Activated T-cell treated with anti-CD3 and anti-CD28 coated beads, Interleukin-2, amount 50 U/mL, for 72 hours (primary cell): ENCODE results near the gene UGT1A9. TPM values are rescaled to one million over a fixed set of nuclear protein-coding genes. Genes with fewer than 3 reads are reported as not detected.

Source experiments
- ATAC-seq, 2 donors: fragments of 150-1000 bp; cut with Tn5 transposase; replicated peaks in 1 of 2; 2 replicates each; pipeline ENCODE4 v1.10.0; 2021; ENCODE audit warnings: moderate library complexity in 2 of 2, mild to moderate bottlenecking in 1 of 2
- DNase-seq, 2 donors: peaks; one replicate each; pipeline ENCODE4 v3.0.0; 2021 to 2022; ENCODE audit warnings: mixed read lengths in 1 of 2
- H3K27ac Mint-ChIP-seq: one replicate; pipeline ENCODE4 v1.8.0; 2022; ENCODE audit warnings: mild to moderate bottlenecking, moderate library complexity, mixed read lengths
- H3K27me3 Mint-ChIP-seq: one replicate; pipeline ENCODE4 v1.8.0; 2022; ENCODE audit warnings: low read depth, mixed read lengths
- H3K36me3 Mint-ChIP-seq, 2 donors: one replicate each; pipeline ENCODE4 v1.8.0; 2022; ENCODE audit warnings: mixed read lengths in 2 of 2, mild to moderate bottlenecking in 1 of 2; ENCODE audit not compliant: insufficient read depth in 2 of 2
- H3K4me1 Mint-ChIP-seq: one replicate; pipeline ENCODE4 v1.8.0; 2022; ENCODE audit warnings: low read depth, mixed read lengths
- H3K4me3 Mint-ChIP-seq, 2 donors: one replicate each; pipeline ENCODE4 v1.8.0; 2022; ENCODE audit warnings: mild to moderate bottlenecking in 2 of 2, mixed read lengths in 2 of 2, moderate library complexity in 2 of 2
- H3K9me3 Mint-ChIP-seq, 2 donors: one replicate each; pipeline ENCODE4 v1.8.0; 2022; ENCODE audit warnings: mixed read lengths in 2 of 2
- total RNA-seq, 2 donors: library from RNA; stranded (reverse); gene quantifications; one replicate each; pipeline ENCODE4 v1.2.3, GENCODE V29; 2022

Gene UGT1A9
- total RNA-seq, 2 donors from 2014 or later: not detected

DNA sequence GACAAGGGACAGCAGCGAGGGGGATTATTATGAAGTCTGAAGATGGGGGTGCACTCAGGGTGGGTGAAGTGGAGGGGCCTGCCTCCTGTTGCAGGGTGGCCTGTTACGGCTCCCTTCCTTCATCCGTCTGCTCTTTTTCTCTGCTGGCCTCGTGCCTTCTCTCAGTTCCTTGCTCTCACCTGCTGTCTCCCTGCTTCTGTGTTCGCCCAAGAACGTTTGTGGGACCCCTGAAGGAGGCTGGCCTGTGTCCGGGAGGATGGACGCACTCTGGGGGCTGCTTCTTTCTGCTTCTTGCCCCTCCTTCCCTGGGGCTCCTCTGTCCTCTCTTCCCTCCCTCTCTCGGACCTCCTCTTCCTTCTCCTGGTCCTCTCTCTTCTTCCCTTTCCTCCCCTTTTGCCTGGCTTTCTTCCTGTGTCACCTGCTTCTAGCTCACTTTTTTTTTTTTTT is 120.2 kb downstream of the UGT1A9 start:
- Mint-ChIP-seq H3K27ac (no peak overlapping the region), H3K27me3 (no peaks in the 10 kb centered on the region), H3K4me3 (no peak overlapping the region), H3K36me3 (no peaks in the 10 kb centered on the region), H3K4me1 (no peaks in the 10 kb centered on the region), H3K9me3 (no peaks in the 10 kb centered on the region)
- ATAC-seq: no peak
- no peak for DNase-seq

DNA sequence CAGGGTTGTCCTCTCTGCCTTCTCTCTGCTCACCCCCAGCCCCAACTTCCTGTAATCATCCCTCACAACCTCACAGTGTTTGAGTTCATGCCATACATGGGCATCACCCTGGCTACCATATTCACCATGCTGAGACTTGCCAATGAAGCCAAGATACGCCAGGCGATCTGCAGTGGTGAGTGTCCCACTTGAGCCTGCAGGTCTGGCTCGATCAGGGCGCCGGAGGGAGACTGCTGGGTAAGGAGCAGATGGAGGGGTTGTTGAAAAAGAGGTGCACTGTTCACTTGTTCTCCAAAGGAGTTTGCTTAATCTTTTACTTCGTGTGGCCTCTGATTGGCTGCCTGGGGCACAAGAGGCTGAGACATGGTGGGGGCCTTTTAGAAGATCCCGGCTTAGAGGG is 121.0 kb downstream of the UGT1A9 start:
- no peaks in the 10 kb centered on the region for H3K36me3 Mint-ChIP-seq
- no peak for ATAC-seq
- no peak for DNase-seq
- H3K27ac Mint-ChIP-seq: no peak overlapping the region
- H3K4me1 Mint-ChIP-seq: no peaks in the 10 kb centered on the region
- H3K9me3 Mint-ChIP-seq: no peaks in the 10 kb centered on the region
- H3K4me3 Mint-ChIP-seq: no peak overlapping the region
- H3K27me3 Mint-ChIP-seq: no peaks in the 10 kb centered on the region

- H3K27ac Mint-ChIP-seq: no peak overlapping the region
- H3K36me3 Mint-ChIP-seq: no peaks in the 10 kb centered on the region
- H3K4me1 Mint-ChIP-seq: no peaks in the 10 kb centered on the region
- H3K4me3 Mint-ChIP-seq: no peak overlapping the region
- DNase-seq: no peak
- no peaks in the 10 kb centered on the region for H3K9me3 Mint-ChIP-seq
- H3K27me3 Mint-ChIP-seq: no peaks in the 10 kb centered on the region
- ATAC-seq: no peak
Observed at GRCh38 chr2:233793465-233794127, 121.9 kb downstream of the UGT1A9 start.

GRCh38 chr2:233794128-233794658 is 122.5 kb downstream of the UGT1A9 start:
- Mint-ChIP-seq H3K36me3 (no peaks in the 10 kb centered on the region), H3K27ac (no peak overlapping the region), H3K27me3 (no peaks in the 10 kb centered on the region), H3K9me3 (no peaks in the 10 kb centered on the region), H3K4me3 (no peak overlapping the region), H3K4me1 (no peaks in the 10 kb centered on the region)
- ATAC-seq (no peak), DNase-seq (no peak)

DNA sequence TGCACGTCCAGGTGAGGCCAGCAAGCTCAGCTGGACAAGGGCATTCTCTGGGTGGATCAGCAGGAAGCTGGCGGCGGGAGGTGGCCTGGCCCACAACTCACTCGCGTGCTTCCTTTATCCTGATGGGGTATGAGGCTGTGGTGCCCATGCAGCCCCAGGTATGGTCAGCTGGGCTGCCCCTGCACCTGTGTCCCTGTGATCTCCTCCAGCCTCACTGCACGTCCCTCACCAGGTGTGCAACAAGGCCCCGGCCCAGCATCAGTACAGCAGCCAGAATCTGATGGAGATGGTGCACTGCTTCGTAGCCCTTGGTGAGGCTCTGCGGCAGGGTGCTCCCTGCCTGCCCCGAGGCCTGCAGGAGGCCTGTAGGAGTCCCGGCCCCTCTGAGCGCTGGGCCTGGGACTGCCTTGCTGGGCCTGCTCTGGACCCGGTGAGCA is 124.1 kb downstream of the UGT1A9 start:
- Mint-ChIP-seq H3K9me3 (peaks cover 0 to 4% of the 10 kb centered on the region in 2 donors), H3K27ac (no peak overlapping the region), H3K36me3 (no peaks in the 10 kb centered on the region), H3K4me3 (no peak overlapping the region), H3K27me3 (no peaks in the 10 kb centered on the region), H3K4me1 (no peaks in the 10 kb centered on the region)
- ATAC-seq: no peak
- no peak for DNase-seq

- ATAC-seq (no peak), DNase-seq (no peak)
- Mint-ChIP-seq H3K27ac (no peak overlapping the region), H3K36me3 (no peaks in the 10 kb centered on the region), H3K4me1 (no peaks in the 10 kb centered on the region), H3K4me3 (no peak overlapping the region), H3K27me3 (no peaks in the 10 kb centered on the region), H3K9me3 (peaks cover 0 to 4% of the 10 kb centered on the region in 2 donors)
Observed at GRCh38 chr2:233796254-233796653, 124.6 kb downstream of the UGT1A9 start.

DNA sequence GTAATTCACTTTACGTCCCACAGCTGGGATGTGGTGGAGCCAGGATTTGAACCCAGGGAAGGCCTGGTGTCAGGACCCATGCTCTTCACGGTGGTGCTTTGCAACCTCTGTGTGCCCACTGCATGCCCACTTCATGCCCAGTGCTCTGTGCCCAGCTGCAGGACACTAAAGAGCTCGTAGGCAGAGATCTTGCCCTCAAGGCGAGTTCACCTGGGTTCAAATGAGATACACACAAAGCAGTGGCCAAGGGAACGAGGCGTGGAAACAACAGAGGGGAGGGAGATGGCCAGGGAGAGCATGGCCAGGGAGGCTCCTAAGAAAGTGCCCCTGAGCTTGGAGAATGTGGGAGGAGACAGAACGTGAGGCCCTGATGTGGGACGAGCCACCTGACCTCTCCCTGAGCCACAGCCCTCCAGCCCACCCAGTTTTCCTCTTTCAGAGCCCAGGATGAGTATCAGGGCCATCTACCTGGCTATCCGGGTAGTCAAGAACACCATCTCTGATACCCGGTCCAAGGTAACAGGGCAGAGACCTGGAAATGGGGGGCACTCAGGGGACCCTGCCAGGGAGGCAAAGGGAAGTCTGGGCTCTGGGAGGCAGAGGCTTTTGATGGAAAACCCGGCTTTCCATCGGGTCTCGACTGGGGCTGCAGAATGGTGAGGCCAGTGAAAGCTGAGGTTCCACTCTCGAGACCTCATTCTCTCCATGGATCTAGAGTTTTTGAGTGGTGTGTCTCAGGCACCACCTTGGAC is 126.8 kb downstream of the UGT1A9 start:
- H3K9me3 Mint-ChIP-seq: peaks cover 0 to 4% of the 10 kb centered on the region in 2 donors
- no peaks in the 10 kb centered on the region for H3K4me1 Mint-ChIP-seq
- ATAC-seq (no peak), DNase-seq (no peak)
- H3K27me3 Mint-ChIP-seq: peaks cover 9% of the 10 kb centered on the region
- no peak overlapping the region for H3K4me3 Mint-ChIP-seq
- H3K36me3 Mint-ChIP-seq: no peaks in the 10 kb centered on the region
- no peak overlapping the region for H3K27ac Mint-ChIP-seq

GRCh38 chr2:233799087-233799665 is 127.5 kb downstream of the UGT1A9 start:
- H3K9me3 Mint-ChIP-seq: peaks cover 0 to 4% of the 10 kb centered on the region in 2 donors
- no peaks in the 10 kb centered on the region for H3K4me1 Mint-ChIP-seq
- no peak overlapping the region for H3K4me3 Mint-ChIP-seq
- H3K27ac Mint-ChIP-seq: no peak overlapping the region
- peaks cover 15% of the 10 kb centered on the region for H3K27me3 Mint-ChIP-seq
- DNase-seq: no peak
- no peak for ATAC-seq
- no peaks in the 10 kb centered on the region for H3K36me3 Mint-ChIP-seq

- no peak for ATAC-seq
- peaks cover 0 to 4% of the 10 kb centered on the region in 2 donors for H3K9me3 Mint-ChIP-seq
Observed at GRCh38 chr2:233799716-233800115, 128.0 kb downstream of the UGT1A9 start.

DNA sequence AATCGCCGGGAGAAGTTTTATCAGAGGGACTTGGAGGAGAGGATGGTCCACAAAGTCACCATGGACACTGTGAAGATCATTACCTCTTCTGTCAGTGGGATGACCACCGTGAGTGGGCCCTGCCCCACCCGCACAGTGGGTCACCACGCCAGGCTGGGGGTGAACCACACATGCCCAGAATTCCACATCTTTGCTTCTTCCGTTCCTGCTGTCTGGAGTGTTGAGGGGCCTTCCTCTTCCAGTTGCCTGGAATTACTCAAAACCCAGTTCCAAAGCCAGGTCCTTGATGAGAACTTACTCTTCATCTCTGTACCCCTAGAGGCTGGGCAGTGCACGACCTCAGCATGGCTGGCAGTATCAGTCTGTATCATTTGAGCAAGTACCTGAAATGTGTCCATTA is 128.5 kb downstream of the UGT1A9 start:
- no peak overlapping the region for H3K4me3 Mint-ChIP-seq
- peaks cover 17% of the 10 kb centered on the region for H3K27me3 Mint-ChIP-seq
- peaks cover 0 to 4% of the 10 kb centered on the region in 2 donors for H3K9me3 Mint-ChIP-seq
- no peak overlapping the region for H3K27ac Mint-ChIP-seq
- DNase-seq: no peak
- no peaks in the 10 kb centered on the region for H3K36me3 Mint-ChIP-seq
- no peaks in the 10 kb centered on the region for H3K4me1 Mint-ChIP-seq
- no peak for ATAC-seq

More at GRCh38 chr2:233799716-233800115, 128.0 kb downstream of the UGT1A9 start:
- H3K27ac Mint-ChIP-seq: no peak overlapping the region
- no peaks in the 10 kb centered on the region for H3K36me3 Mint-ChIP-seq
- no peak for DNase-seq
- no peaks in the 10 kb centered on the region for H3K4me1 Mint-ChIP-seq
- peaks cover 17% of the 10 kb centered on the region for H3K27me3 Mint-ChIP-seq
- H3K4me3 Mint-ChIP-seq: no peak overlapping the region

GRCh38 chr2:233801357-233802131 is 129.8 kb downstream of the UGT1A9 start:
- peak; percentile 55 to 59 for ATAC-seq
- peak; percentile 6 to 15 for DNase-seq
- no peak overlapping the region for H3K27ac Mint-ChIP-seq
- no peaks in the 10 kb centered on the region for H3K36me3 Mint-ChIP-seq
- H3K4me1 Mint-ChIP-seq: no peaks in the 10 kb centered on the region
- H3K27me3 Mint-ChIP-seq: peaks cover 17% of the 10 kb centered on the region
- H3K4me3 Mint-ChIP-seq: no peak overlapping the region
- peaks cover 0 to 4% of the 10 kb centered on the region in 2 donors for H3K9me3 Mint-ChIP-seq

GRCh38 chr2:233802132-233802815 is 130.6 kb downstream of the UGT1A9 start:
- Mint-ChIP-seq H3K4me1 (no peaks in the 10 kb centered on the region), H3K27me3 (peaks cover 17% of the 10 kb centered on the region), H3K27ac (no peak overlapping the region), H3K9me3 (peaks cover 0 to 4% of the 10 kb centered on the region in 2 donors), H3K36me3 (no peaks in the 10 kb centered on the region), H3K4me3 (no peak overlapping the region)
- no peak for ATAC-seq
- DNase-seq: no peak
